ENCODE results near the gene SH3TC2.

Gene SH3TC2

GRCh38 chr5:149028984-149029383 is 33.9 kb downstream of the SH3TC2 start:
- DNase-seq (ENCODE audit: low read depth, low spot score), result no peak

GRCh38 chr5:149028161-149028560 is 34.7 kb downstream of the SH3TC2 start:
- DNase-seq (ENCODE audit: low read depth, low spot score), result no peak

- no peak for DNase-seq (ENCODE audit: low read depth, low spot score)
These were observed 35.2 kb downstream of the SH3TC2 start for GRCh38 chr5:149027636-149028035.

GRCh38 chr5:149024943-149025342 is 37.9 kb downstream of the SH3TC2 start:
- no peak for DNase-seq (ENCODE audit: low read depth, low spot score)

- no peak for DNase-seq (ENCODE audit: low read depth, low spot score)
These were observed 38.4 kb downstream of the SH3TC2 start for GRCh38 chr5:149024477-149024876.

GRCh38 chr5:149022200-149022599 is 40.7 kb downstream of the SH3TC2 start:
- no peak for DNase-seq (ENCODE audit: low read depth, low spot score)

GRCh38 chr5:149019679-149020078 is 43.2 kb downstream of the SH3TC2 start:
- no peak for DNase-seq (ENCODE audit: low read depth, low spot score)

- DNase-seq (ENCODE audit: low read depth, low spot score), result no peak
These were observed 43.9 kb downstream of the SH3TC2 start for GRCh38 chr5:149018909-149019443.

- no peak for DNase-seq (ENCODE audit: low read depth, low spot score)
These were observed 45.2 kb downstream of the SH3TC2 start for GRCh38 chr5:149017636-149018035.

- no peak for DNase-seq (ENCODE audit: low read depth, low spot score)
These were observed 47.3 kb downstream of the SH3TC2 start for GRCh38 chr5:149015561-149015960.

GRCh38 chr5:149015126-149015525 is 47.7 kb downstream of the SH3TC2 start:
- DNase-seq (ENCODE audit: low read depth, low spot score), result no peak

GRCh38 chr5:149014571-149015031 is 48.3 kb downstream of the SH3TC2 start:
- no peak for DNase-seq (ENCODE audit: low read depth, low spot score)

GRCh38 chr5:149013796-149014195 is 49.1 kb downstream of the SH3TC2 start:
- no peak for DNase-seq (ENCODE audit: low read depth, low spot score)

- no peak for DNase-seq (ENCODE audit: low read depth, low spot score)
These were observed 50.5 kb downstream of the SH3TC2 start for GRCh38 chr5:149012350-149012749.

GRCh38 chr5:149011728-149012127 is 51.1 kb downstream of the SH3TC2 start:
- DNase-seq (ENCODE audit: low read depth, low spot score), result no peak

- DNase-seq (ENCODE audit: low read depth, low spot score), result no peak
These were observed 51.8 kb downstream of the SH3TC2 start for GRCh38 chr5:149011084-149011483.

GRCh38 chr5:149007174-149007573 is 55.7 kb downstream of the SH3TC2 start:
- no peak for DNase-seq (ENCODE audit: low read depth, low spot score)

GRCh38 chr5:149006426-149006825 is 56.4 kb downstream of the SH3TC2 start:
- no peak for DNase-seq (ENCODE audit: low read depth, low spot score)

- DNase-seq (ENCODE audit: low read depth, low spot score), result no peak
These were observed 57.6 kb downstream of the SH3TC2 start for GRCh38 chr5:149005077-149005892.

GRCh38 chr5:149004559-149004958 is 58.3 kb downstream of the SH3TC2 start:
- DNase-seq (ENCODE audit: low read depth, low spot score), result no peak

- no peak for DNase-seq (ENCODE audit: low read depth, low spot score)
These were observed 59.8 kb downstream of the SH3TC2 start for GRCh38 chr5:149002761-149003689.

GRCh38 chr5:149002053-149002452 is 60.8 kb downstream of the SH3TC2 start:
- no peak for DNase-seq (ENCODE audit: low read depth, low spot score)
